Cardiac septum (tissue), 1 donor: Measurements from ENCODE around the gene NCEH1. TPM values are rescaled to one million over a fixed set of nuclear protein-coding genes. Genes with fewer than 3 reads are reported as not detected.

Source experiments
- DNase-seq: peaks from one replicate; pipeline ENCODE4 v3.0.0-alpha.2; 2020; ENCODE audit warnings: low spot score
- intact Hi-C: fragments of 100-400 bp; cut with DNase I; formaldehyde crosslinking; loops from one replicate; pipeline ENCODE4 v1.14.0; 2022
- total RNA-seq: library from RNA; stranded (reverse); fragmentation: NEBNext Ultra II Directional; extraction: Animal tissue kit (Norgen Biotek cat#: 25700); gene quantifications from one replicate; pipeline ENCODE4 v1.2.1, GENCODE V29; 2021
- donor health status: DM: no; HTN: no; CAD: no.

NCEH1 gene
- total RNA-seq, 1 donor from 2014 or later = 18.5 TPM

GRCh38 chr3:172655388-172655787, 55.5 kb downstream of the NCEH1 start:
- DNase-seq = no peak
- intact Hi-C loops = no loop called here

- intact Hi-C loops = no loop called here
- DNase-seq = no peak
Measured at GRCh38 chr3:172654470-172654869, 56.4 kb downstream of the NCEH1 start.

- intact Hi-C loops = no loop called here
- no peak for DNase-seq
Measured at GRCh38 chr3:172653004-172653572, 57.8 kb downstream of the NCEH1 start.

- intact Hi-C loops = no loop called here
- no peak for DNase-seq
Measured at GRCh38 chr3:172651936-172652625, 58.8 kb downstream of the NCEH1 start.

GRCh38 chr3:172649987-172650386, 60.9 kb downstream of the NCEH1 start:
- intact Hi-C loops = no loop called here
- no peak for DNase-seq

GRCh38 chr3:172648747-172649146, 62.1 kb downstream of the NCEH1 start:
- intact Hi-C loops = no loop called here
- DNase-seq = no peak

GRCh38 chr3:172647823-172648222, 63.0 kb downstream of the NCEH1 start:
- DNase-seq = no peak
- intact Hi-C loops = no loop called here

- no peak for DNase-seq
- intact Hi-C loops = no loop called here
Measured at GRCh38 chr3:172647080-172647479, 63.8 kb downstream of the NCEH1 start.

GRCh38 chr3:172646439-172647015, 64.3 kb downstream of the NCEH1 start:
- DNase-seq = no peak
- intact Hi-C loops = no loop called here

- no peak for DNase-seq
- intact Hi-C loops = no loop called here
Measured at GRCh38 chr3:172644258-172644657, 66.6 kb downstream of the NCEH1 start.

GRCh38 chr3:172643506-172644179, 67.2 kb downstream of the NCEH1 start:
- intact Hi-C loops = no loop called here
- DNase-seq = no peak

- intact Hi-C loops = no loop called here
- DNase-seq = no peak
Measured at GRCh38 chr3:172641291-172641690, 69.6 kb downstream of the NCEH1 start.

GRCh38 chr3:172640751-172641150, 70.1 kb downstream of the NCEH1 start:
- no peak for DNase-seq
- intact Hi-C loops = no loop called here

GRCh38 chr3:172635588-172635987, 75.3 kb downstream of the NCEH1 start:
- DNase-seq = no peak
- intact Hi-C loops = no loop called here

GRCh38 chr3:172634948-172635347, 75.9 kb downstream of the NCEH1 start:
- intact Hi-C loops = no loop called here
- DNase-seq = no peak

GRCh38 chr3:172630316-172630715, 80.6 kb downstream of the NCEH1 start:
- intact Hi-C loops = no loop called here
- DNase-seq = no peak

- intact Hi-C loops = no loop called here
- no peak for DNase-seq
Measured at GRCh38 chr3:172629470-172629869, 81.4 kb downstream of the NCEH1 start.

GRCh38 chr3:172627057-172627809, 83.6 kb downstream of the NCEH1 start:
- intact Hi-C loops = no loop called here
- no peak for DNase-seq

GRCh38 chr3:172626021-172626640, 84.7 kb downstream of the NCEH1 start:
- intact Hi-C loops = no loop called here
- DNase-seq = no peak

GRCh38 chr3:172625404-172625803, 85.5 kb downstream of the NCEH1 start:
- intact Hi-C loops = no loop called here
- DNase-seq = no peak
